ENCODE data around the gene VTI1A.

VTI1A gene

GRCh38 chr10:112507988-112508387 is 61.0 kb downstream of the VTI1A start:
- DNase-seq (ENCODE audit: low spot score) = no peak
- in situ Hi-C loops (cut with MboI; ENCODE audit: low pct_unique_long_range_greater_than_20kb, low sequenced_read_pairs, unreplicated experiment) = no loop called here
- TF ChIP-seq, protein P1, sequence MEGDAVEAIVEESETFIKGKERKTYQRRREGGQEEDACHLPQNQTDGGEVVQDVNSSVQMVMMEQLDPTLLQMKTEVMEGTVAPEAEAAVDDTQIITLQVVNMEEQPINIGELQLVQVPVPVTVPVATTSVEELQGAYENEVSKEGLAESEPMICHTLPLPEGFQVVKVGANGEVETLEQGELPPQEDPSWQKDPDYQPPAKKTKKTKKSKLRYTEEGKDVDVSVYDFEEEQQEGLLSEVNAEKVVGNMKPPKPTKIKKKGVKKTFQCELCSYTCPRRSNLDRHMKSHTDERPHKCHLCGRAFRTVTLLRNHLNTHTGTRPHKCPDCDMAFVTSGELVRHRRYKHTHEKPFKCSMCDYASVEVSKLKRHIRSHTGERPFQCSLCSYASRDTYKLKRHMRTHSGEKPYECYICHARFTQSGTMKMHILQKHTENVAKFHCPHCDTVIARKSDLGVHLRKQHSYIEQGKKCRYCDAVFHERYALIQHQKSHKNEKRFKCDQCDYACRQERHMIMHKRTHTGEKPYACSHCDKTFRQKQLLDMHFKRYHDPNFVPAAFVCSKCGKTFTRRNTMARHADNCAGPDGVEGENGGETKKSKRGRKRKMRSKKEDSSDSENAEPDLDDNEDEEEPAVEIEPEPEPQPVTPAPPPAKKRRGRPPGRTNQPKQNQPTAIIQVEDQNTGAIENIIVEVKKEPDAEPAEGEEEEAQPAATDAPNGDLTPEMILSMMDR (IDR thresholded peaks at IDR 0.05; ENCODE audit: extremely low read depth, insufficient read depth, missing control alignments) = no peak

- in situ Hi-C loops (cut with MboI; ENCODE audit: low pct_unique_long_range_greater_than_20kb, low sequenced_read_pairs, unreplicated experiment) = no loop called here
- TF ChIP-seq, protein P1 (IDR thresholded peaks at IDR 0.05; ENCODE audit: extremely low read depth, insufficient read depth, missing control alignments) = no peak
- no peak for DNase-seq (ENCODE audit: low spot score)
Observed at GRCh38 chr10:112509558-112510291, 62.7 kb downstream of the VTI1A start.

DNA sequence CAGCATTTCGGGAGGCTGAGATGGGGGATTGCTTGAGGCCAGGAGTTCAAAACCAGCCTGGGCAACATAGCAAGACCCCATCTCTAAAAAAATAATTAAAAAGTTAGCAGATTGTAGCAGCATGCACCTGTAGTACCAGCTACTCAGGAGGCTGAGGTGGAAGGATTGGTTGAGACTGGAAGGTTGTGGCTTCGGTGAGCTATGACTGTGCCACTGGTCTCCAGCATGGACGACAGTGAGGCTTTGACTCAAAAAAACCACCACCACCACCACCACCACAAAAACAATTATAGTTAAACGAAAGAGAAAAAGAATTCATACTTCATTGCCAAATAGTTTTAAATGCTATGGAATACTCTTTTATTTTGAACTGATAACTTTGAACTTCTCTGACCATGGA is 63.4 kb downstream of the VTI1A start:
- TF ChIP-seq, protein P1 (IDR thresholded peaks at IDR 0.05; ENCODE audit: extremely low read depth, insufficient read depth, missing control alignments) = no peak
- in situ Hi-C loops (cut with MboI; ENCODE audit: low pct_unique_long_range_greater_than_20kb, low sequenced_read_pairs, unreplicated experiment) = no loop called here
- no peak for DNase-seq (ENCODE audit: low spot score)

GRCh38 chr10:112512294-112512693 is 65.3 kb downstream of the VTI1A start:
- no peak for DNase-seq (ENCODE audit: low spot score)

GRCh38 chr10:112515126-112515525 is 68.1 kb downstream of the VTI1A start:
- TF ChIP-seq, protein P1 (IDR thresholded peaks at IDR 0.05; ENCODE audit: extremely low read depth, insufficient read depth, missing control alignments) = no peak
- in situ Hi-C loops (cut with MboI; ENCODE audit: low pct_unique_long_range_greater_than_20kb, low sequenced_read_pairs, unreplicated experiment) = no loop called here
- no peak for DNase-seq (ENCODE audit: low spot score)

More at GRCh38 chr10:112512294-112512693, 65.3 kb downstream of the VTI1A start:
- in situ Hi-C loops (cut with MboI; ENCODE audit: low pct_unique_long_range_greater_than_20kb, low sequenced_read_pairs, unreplicated experiment) = no loop called here
- TF ChIP-seq, protein P1 (IDR thresholded peaks at IDR 0.05; ENCODE audit: extremely low read depth, insufficient read depth, missing control alignments) = no peak

GRCh38 chr10:112515852-112516251 is 68.8 kb downstream of the VTI1A start:
- DNase-seq (ENCODE audit: low spot score) = no peak
- in situ Hi-C loops (cut with MboI; ENCODE audit: low pct_unique_long_range_greater_than_20kb, low sequenced_read_pairs, unreplicated experiment) = no loop called here
- TF ChIP-seq, protein P1 (IDR thresholded peaks at IDR 0.05; ENCODE audit: extremely low read depth, insufficient read depth, missing control alignments) = no peak
